Measurements from ENCODE around the gene ZMYND11.
"Not testable (repeated sequence)": the region's sequence is repeated elsewhere in the genome, so short reads cannot be mapped to it uniquely, and the experiment has no call there.

ZMYND11 gene

DNA sequence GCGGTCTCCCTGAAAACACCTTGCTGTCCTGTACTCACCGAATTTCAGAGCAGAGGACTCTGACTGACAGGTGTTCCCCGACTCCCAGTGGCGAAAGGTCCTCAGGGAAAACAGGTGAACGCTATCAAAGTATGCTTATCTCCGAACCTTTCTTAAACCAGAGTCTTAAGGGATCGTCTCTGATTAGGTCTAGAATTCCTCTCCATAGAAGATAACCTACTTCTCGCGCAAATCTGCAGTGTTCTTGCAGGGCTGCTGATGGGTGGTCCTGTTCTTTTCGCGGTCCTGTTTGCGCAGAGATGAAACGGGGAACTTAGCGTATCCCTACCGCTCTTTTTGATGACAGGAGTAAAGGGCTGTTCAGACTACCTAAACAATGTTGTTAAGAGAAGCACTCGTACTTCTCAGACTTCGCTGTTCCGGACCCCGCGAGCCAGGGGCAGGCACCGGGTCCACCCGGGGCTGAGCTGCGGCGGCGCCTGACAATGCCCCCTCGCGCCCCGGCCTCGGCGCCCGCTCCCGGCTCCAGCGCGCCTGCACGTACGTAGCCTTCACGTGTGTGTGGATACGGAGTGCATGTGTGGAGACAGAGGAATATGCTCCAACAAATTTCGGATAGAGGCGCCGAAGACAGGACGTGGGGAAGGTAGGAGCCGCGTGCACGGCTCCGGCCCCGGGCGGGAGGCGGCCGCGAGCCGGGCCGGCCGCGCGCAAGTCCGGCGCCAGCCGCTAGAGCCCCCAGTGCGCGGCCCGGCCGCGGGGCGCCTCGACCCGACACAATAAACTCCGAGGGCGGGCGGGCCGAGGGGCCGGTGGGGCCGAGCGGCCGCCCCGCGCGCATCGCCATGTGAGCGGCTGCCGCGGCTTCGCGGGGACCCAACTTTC lies 766 bp upstream of the ZMYND11 start:
- DNase-seq = no peak

GRCh38 chr10:135601-136464 lies 578 bp downstream of the ZMYND11 start:
- DNase-seq = no peak

DNA sequence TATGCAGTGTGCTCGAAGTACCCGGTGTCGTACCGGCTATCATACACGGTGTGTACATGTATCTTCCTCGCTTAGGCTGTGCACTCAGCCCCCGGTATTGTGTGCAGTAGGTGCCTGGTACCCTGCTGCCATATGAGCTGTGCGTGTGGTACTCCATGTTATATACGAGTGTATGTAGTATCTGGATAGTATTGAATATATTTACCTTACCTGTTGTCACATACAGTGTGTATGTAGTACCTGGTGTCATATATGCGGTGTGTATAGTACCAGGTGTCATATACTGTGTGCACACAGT lies 1.2 kb downstream of the ZMYND11 start:
- no peak for DNase-seq

- DNase-seq = no peak
These were observed 1.8 kb downstream of the ZMYND11 start for GRCh38 chr10:137031-137430.

GRCh38 chr10:137606-138005 lies 2.4 kb downstream of the ZMYND11 start:
- DNase-seq = no peak

- no peak for DNase-seq
These were observed 7.1 kb downstream of the ZMYND11 start for GRCh38 chr10:142371-142770.

GRCh38 chr10:152915-153314 lies 17.7 kb downstream of the ZMYND11 start:
- DNase-seq = no peak

DNA sequence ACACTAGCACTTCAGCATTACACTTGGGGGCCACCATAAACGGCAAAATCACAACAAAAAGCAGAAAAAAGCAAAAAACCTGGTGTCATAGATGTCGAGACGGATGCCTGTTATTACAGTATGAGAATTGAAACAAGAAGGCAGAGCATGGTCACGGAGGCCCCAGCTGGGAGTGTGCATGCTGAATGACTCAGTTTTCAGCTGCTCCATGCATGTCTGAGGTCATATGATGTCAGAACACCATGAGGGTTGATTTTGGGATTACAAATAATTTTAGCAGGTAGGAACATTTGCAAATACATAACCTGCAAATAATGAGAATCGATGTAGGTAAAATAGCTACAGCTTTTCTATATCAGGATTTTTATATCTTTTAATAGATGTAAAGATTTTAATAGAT lies 19.1 kb downstream of the ZMYND11 start:
- no peak for DNase-seq

GRCh38 chr10:167383-167782 lies 32.1 kb downstream of the ZMYND11 start:
- DNase-seq = no peak

GRCh38 chr10:173741-174140 lies 38.5 kb downstream of the ZMYND11 start:
- no peak for DNase-seq

DNA sequence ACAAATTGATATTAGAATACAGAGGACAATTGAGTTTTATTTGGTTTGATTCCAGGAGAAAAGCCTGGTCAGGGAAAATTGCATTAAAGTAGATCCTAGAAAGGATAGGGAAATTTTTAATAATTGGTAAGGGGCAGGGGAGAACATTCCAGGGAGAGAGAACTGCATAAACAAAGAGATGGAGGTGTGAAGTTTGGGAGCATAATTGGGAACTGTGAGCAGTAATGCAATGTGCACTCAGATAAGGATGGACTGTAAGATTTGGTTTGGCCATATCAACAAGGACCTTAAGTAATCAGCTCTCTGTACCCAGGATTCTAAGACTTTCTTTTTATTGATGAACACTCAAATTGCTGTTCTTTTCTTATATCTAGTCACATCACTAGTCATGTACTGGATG lies 41.4 kb downstream of the ZMYND11 start:
- DNase-seq = no peak

DNA sequence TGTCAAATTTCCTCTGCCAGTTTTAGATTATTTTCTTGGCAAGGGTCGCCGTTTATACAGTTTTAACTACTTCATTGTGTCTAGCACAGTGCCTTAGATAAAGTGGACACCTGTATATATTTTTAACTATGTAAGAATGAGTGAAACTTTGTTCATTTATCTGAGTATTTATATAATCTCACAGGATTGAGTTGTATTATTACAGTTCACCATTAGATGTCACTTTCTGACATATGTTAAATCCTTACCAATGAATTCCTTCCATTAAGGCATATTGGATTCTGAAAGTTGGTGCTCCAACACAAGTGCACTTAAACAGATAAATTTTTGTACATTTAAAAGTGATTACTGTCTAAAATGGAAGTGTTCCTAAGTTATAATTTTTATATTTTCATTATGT lies 43.0 kb downstream of the ZMYND11 start:
- no peak for DNase-seq

DNA sequence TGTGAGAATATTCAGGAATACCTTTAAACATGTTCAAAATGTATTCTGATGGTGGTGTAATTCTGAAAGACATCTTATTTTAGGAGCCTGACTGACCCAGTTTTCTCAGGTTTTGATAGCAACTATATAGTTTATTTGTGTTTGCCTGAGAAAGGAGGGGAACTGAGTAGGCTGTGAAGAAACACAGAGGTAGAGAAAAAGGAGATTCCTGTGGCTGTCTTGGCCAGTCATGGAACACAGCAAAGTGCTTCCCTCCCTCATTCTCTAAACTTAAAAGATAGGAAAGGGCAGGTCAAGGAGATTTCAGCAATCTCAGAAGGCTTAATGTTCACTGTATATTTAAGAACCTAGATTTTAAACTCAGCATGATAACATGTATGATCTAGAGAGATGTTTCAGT lies 43.5 kb downstream of the ZMYND11 start:
- no peak for DNase-seq

GRCh38 chr10:182441-183201 lies 47.4 kb downstream of the ZMYND11 start:
- DNase-seq = no peak

DNA sequence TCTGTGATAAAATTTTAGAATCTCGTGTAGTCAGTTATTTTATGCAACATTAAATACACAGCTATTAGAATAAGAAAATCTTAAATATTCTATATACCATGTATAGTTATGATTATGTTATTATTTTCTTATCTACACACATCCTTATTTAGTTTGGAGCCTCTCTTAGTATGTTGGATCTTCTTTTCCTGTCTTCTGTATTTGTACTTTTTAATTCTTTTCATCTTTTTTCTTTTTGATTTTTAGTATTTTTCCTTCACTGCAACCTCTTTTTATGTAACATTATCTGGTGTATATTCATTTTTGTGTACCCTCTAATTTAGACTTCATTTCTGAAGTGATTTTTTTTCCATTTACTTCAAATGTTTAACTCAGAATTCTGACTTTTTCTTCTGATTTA lies 48.9 kb downstream of the ZMYND11 start:
- DNase-seq = no peak

GRCh38 chr10:184911-185310 lies 49.7 kb downstream of the ZMYND11 start:
- no peak for DNase-seq

DNA sequence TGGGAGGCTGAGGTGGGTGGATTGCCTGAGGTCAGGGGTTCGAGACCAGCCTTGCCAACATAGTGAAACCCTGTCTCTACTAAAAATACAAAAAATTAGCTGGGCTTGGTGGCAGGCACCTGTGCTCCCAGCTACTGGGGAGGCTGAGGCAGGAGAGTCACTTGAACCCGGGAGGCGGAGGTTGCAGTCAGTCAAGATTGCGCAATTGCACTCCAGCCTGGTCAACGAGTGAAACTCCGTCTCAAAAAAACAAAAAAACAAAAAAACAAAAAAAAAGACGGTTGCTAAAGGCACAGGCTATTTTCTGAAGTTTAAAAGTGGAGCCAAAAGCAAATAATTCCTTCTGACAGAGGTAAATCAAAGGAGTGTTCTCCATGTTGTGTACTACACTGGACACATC lies 50.3 kb downstream of the ZMYND11 start:
- DNase-seq = not testable (repeated sequence)

GRCh38 chr10:186911-187310 lies 51.7 kb downstream of the ZMYND11 start:
- no peak for DNase-seq

DNA sequence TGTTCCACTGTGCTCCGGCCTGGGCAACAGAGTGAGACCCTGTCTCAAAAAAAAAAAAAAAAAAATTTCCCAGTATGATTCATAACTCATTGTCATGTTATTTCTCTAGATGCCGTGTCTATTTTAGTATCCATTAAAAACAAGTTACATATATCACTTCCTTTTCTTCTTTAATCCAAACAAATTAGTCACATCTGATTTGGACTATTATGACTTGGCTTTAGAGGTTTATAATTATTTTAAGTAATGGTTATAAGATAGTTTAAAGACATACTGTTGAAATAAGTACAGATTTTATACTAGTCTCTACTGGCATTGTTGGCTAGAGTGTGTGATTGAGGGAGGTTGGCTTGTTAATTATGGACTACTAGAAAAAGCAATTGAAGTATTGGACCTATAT lies 53.3 kb downstream of the ZMYND11 start:
- no peak for DNase-seq

DNA sequence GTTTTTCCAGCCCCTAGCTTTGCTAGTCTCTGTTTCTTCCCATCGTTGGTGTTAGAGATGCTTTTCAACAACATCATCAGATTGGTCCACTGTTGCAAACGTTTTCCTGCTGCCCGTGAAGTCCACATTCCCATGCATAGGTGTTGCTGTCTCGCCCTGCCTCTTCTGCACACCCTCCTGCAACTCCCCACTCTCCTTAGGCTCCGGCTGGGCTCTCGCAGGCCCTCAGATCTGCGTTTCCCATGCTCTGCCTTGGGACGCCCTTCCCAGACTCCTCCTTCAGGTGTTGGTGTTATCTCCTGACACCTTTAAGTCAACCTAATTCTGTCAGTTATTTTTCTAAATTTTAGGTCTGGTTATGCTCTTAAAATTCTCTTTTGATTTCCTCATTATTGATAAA lies 55.0 kb downstream of the ZMYND11 start:
- no peak for DNase-seq

DNA sequence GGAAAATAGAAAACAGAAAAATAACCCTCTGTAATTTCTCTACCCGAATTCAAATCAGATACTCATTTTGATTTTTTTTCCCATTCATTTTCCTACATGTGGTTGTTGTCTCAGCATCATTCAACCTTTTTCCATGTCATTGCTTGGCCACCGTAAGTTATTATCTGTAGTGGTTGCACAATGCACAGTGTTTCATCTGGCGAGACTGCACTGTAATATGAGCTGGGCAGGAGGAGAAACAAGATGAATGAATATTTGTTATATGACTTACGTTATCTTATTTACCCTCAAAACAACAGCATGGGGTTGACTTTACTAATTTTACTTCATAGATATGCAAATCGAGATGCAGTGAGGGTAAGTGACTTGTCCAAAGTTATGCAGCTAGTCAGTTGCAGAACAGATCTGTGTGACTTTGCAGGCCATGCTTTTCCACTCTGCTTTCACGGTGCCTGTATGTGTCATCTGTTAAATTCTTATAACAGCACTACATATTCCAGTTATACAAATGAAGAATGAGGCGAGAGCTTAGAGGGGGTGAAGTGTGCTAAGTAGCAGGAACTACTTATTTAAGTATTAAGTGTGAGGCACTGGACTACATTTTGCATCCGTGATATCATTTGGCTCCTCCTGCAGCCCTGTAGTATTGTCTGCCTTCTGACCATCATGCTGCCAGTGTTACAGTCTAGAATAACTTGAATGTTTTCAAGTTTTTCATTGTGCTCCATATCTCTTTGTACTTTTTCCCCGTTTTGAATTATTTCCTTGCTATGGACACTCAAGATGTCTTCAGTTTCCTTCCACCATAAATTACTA lies 56.7 kb downstream of the ZMYND11 start:
- no peak for DNase-seq

GRCh38 chr10:194281-194680 lies 59.0 kb downstream of the ZMYND11 start:
- DNase-seq = no peak

- no peak for DNase-seq
These were observed 65.2 kb downstream of the ZMYND11 start for GRCh38 chr10:200405-200804.

Data from NCI-H2171 (cell line).